Endothelial cell of umbilical vein (primary cell): Measurements from ENCODE around the gene RPS6KA1. TPM values are rescaled to one million over a fixed set of nuclear protein-coding genes. Genes with fewer than 3 reads are reported as not detected.
"Not testable (repeated sequence)": the region's sequence is repeated elsewhere in the genome, so short reads cannot be mapped to it uniquely, and the experiment has no call there.

Source experiments
- BruUV-seq: library from RNA; stranded (reverse); fragments of 400-500 nt; replicated peaks from 2 replicates; lab custom pipeline; 2021; lab: Mats Ljungman, UMichigan
- CTCF ChIA-PET: fragments of 300-600, 350-600 bp; sonication (Branson Sonifier 250); formaldehyde crosslinking; loops from one replicate; lab custom pipeline; 2021; ENCODE audit warnings: antibody characterized with exemption, inconsistent platforms; lab: Charles Lee
- POLR2A ChIA-PET: fragments of 300-600, 350-600 bp; sonication (Branson Sonifier 250); formaldehyde crosslinking; loops from one replicate; lab custom pipeline; 2021; ENCODE audit warnings: antibody characterized with exemption, inconsistent platforms; lab: Charles Lee
- DNase-seq: peaks from one replicate; pipeline ENCODE4 v3.0.0-alpha.2; 2011; ENCODE audit warnings: low read depth, low spot score
- FAIRE-seq: peaks from 2 replicates; lab custom pipeline; 2011; peaks lifted over from hg19 to GRCh38; lab: Jason Lieb, UNC
- H2AFZ ChIP-seq: 2 replicates; pipeline ENCODE4 v1.6.0; 2012; ENCODE audit warnings: low read depth, low read length, control low read depth, inconsistent platforms
- H3K27ac ChIP-seq: 2 replicates; pipeline ENCODE4 v1.5.1; 2011; ENCODE audit warnings: low read depth, mild to moderate bottlenecking, control low read depth, low read length, moderate library complexity; ENCODE audit not compliant: insufficient read depth
- H3K27me3 ChIP-seq, 2 experiments: 2 replicates each; pipeline versions ENCODE4 v1.6.0 to v1.6.1; 2011; ENCODE audit warnings: low read length in 2 of 2, mixed read lengths in 1 of 2; ENCODE audit not compliant: control insufficient read depth in 2 of 2, insufficient read depth in 2 of 2
- H3K36me3 ChIP-seq, 2 experiments: 2 replicates in 1 of 2; 3 replicates in 1 of 2; pipeline ENCODE4 v1.5.1; 2011; ENCODE audit warnings: low read length in 2 of 2, mild to moderate bottlenecking in 1 of 2, moderate library complexity in 1 of 2; ENCODE audit not compliant: control insufficient read depth in 2 of 2, insufficient read depth in 2 of 2; ENCODE audit errors: extremely low read depth in 1 of 2
- H3K4me1 ChIP-seq: 3 replicates; pipeline ENCODE4 v1.5.1; 2011; ENCODE audit warnings: mild to moderate bottlenecking, low read length; ENCODE audit not compliant: control insufficient read depth, insufficient read depth; ENCODE audit errors: extremely low read depth
- H3K4me2 ChIP-seq: 2 replicates; pipeline ENCODE4 v1.6.1; 2011; ENCODE audit warnings: low read length, control low read depth, mixed read lengths; ENCODE audit not compliant: insufficient read depth
- H3K4me3 ChIP-seq, 3 experiments: fragments of 200-600 bp in 1 of 3; sonication (generic), shearing (Covaris generic) in 1 of 3; replicated peaks in 1 of 3; 2 replicates each; pipeline ENCODE4 v1.5.1; 2011 to 2016; ENCODE audit warnings: control low read depth in 3 of 3, low read length in 3 of 3, mild to moderate bottlenecking in 2 of 3, inconsistent platforms in 1 of 3, low read depth in 1 of 3, moderate library complexity in 1 of 3; ENCODE audit not compliant: insufficient read depth in 1 of 3
- H3K79me2 ChIP-seq: 2 replicates; pipeline ENCODE4 v1.6.0; 2012; ENCODE audit warnings: low read length, inconsistent platforms; ENCODE audit not compliant: control insufficient read depth, insufficient read depth
- H3K9ac ChIP-seq: replicated peaks from 2 replicates; pipeline ENCODE3; 2011; ENCODE audit warnings: low read length, control low read depth; ENCODE audit not compliant: insufficient read depth; ENCODE audit errors: extremely low read depth
- H3K9me1 ChIP-seq: replicated peaks from 3 replicates; pipeline ENCODE4 v1.6.0; 2011; ENCODE audit warnings: mild to moderate bottlenecking, low read length; ENCODE audit not compliant: control insufficient read depth, insufficient read depth; ENCODE audit errors: extremely low read depth
- H3K9me3 ChIP-seq: replicated peaks from 2 replicates; pipeline ENCODE4 v1.5.1; 2012; ENCODE audit warnings: low read length, inconsistent platforms; ENCODE audit not compliant: control insufficient read depth, insufficient read depth
- H4K20me1 ChIP-seq: replicated peaks from 2 replicates; pipeline ENCODE3; 2011; ENCODE audit warnings: mild to moderate bottlenecking, low read length; ENCODE audit not compliant: control insufficient read depth, insufficient read depth; ENCODE audit errors: extremely low read depth
- EZH2 ChIP-seq: IDR thresholded peaks from 2 replicates; pipeline ENCODE4 v1.6.1; 2012; ENCODE audit warnings: borderline replicate concordance, low read depth, mild to moderate bottlenecking, moderate library complexity, low read length, inconsistent platforms; ENCODE audit not compliant: severe bottlenecking
- FOS ChIP-seq: IDR thresholded peaks from 2 replicates; pipeline ENCODE4 v1.6.1; 2011; ENCODE audit warnings: mild to moderate bottlenecking, low read length, moderate library complexity, borderline replicate concordance; ENCODE audit not compliant: insufficient read depth
- GATA2 ChIP-seq: IDR thresholded peaks from 2 replicates; pipeline ENCODE4 v1.7.0; 2011; ENCODE audit warnings: low read depth, mild to moderate bottlenecking, moderate library complexity, mixed read lengths, low read length; ENCODE audit not compliant: insufficient read length, insufficient read depth
- JUN ChIP-seq: IDR thresholded peaks from 2 replicates; pipeline ENCODE4 v1.6.1; 2011; ENCODE audit warnings: borderline replicate concordance, low read depth; ENCODE audit not compliant: insufficient read length, insufficient read depth
- MYC ChIP-seq: IDR thresholded peaks from one replicate; pipeline ENCODE4 v1.6.1; 2011; ENCODE audit warnings: mild to moderate bottlenecking, low read depth, low read length
- POLR2A ChIP-seq: IDR thresholded peaks from 2 replicates; pipeline ENCODE4 v1.6.1; 2012; ENCODE audit warnings: low read depth, mild to moderate bottlenecking, control low read depth, low read length
- POLR2AphosphoS5 ChIP-seq: IDR thresholded peaks from 2 replicates; pipeline ENCODE4 v1.6.1; 2012; ENCODE audit warnings: low read depth, mild to moderate bottlenecking, control low read depth, low read length, moderate library complexity; ENCODE audit not compliant: insufficient read depth
- dilution Hi-C: fragments of 300-500 bp; cut with MboI; formaldehyde crosslinking; loops from one replicate; pipeline ENCODE4 v1.15.0; 2019; ENCODE audit warnings: low sequenced_read_pairs; ENCODE audit not compliant: extremely low pct_ligation_motif_present
- intact Hi-C: fragments of 100-400 bp; cut with micrococcal nuclease; formaldehyde crosslinking; loops from one replicate; pipeline ENCODE4 v1.10.0; 2022
- polyA plus RNA-seq, 4 experiments: library from polyadenylated mRNA; depleted of rRNA in 3 of 4; stranded (reverse) in 3 of 4; unstranded in 1 of 4; fragments of >200 nt; gene quantifications; 2 replicates each; pipeline versions ENCODE4 v1.2.1 to v1.2.3, GENCODE V29; 2011 to 2012; ENCODE audit warnings: missing spikeins in 1 of 4
- total RNA-seq: library from RNA; stranded (reverse); gene quantifications from 2 replicates; pipeline ENCODE4 v1.2.3, GENCODE V29; 2021
- TF ChIP-seq, protein P1 (sequence below), 2 donors: IDR thresholded peaks; 1 replicate in 1 of 2; 2 replicates in 1 of 2; pipeline ENCODE4 v1.5.1; 2011; ENCODE audit warnings: low read length in 2 of 2, mild to moderate bottlenecking in 2 of 2, moderate library complexity in 2 of 2, control low read depth in 1 of 2, inconsistent platforms in 1 of 2, low read depth in 1 of 2; ENCODE audit not compliant: insufficient read depth in 1 of 2; ENCODE audit errors: extremely low read depth in 1 of 2
- TF ChIP-seq, protein P2 (sequence below): IDR thresholded peaks from 2 replicates; pipeline ENCODE4 v1.6.1; 2011; ENCODE audit not compliant: insufficient read depth, insufficient read length

RPS6KA1 gene
- total and polyA plus RNA-seq, 2 donors (not counting 3 experiments of a cell fraction or from before 2014, with no cell fraction given) = 6.7 to 15.5 TPM

DNA sequence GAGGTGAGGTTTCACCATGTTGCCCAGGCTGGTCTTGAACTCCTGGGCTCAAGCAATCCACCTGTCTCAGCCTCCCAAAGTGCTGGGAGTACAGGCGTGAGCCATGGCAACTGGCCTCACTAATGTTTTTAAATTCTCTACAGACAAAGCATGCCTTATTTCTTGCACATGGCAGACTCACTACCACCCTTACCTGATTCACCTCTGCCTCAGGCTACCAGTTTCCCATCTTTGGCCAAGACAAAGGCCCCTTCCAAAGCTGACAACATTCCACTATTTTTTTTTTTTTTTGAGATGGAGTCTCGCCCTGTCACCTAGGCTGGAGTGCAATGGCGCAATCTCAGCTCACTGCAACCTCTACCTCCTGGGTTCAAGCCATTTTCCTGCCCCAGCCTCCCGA is 13.7 kb upstream of the RPS6KA1 start:
- DNase-seq, FAIRE-seq, H3K4me3 ChIP-seq, H3K79me2 ChIP-seq, H3K4me1 ChIP-seq, H3K9me1 ChIP-seq, H3K9ac ChIP-seq, dilution Hi-C loops, intact Hi-C loops, H3K27ac ChIP-seq, H2AFZ ChIP-seq, H3K4me2 ChIP-seq, POLR2A ChIA-PET, H3K36me3 ChIP-seq, H3K9me3 ChIP-seq, H4K20me1 ChIP-seq, BruUV-seq, H3K27me3 ChIP-seq: not testable (repeated sequence)
- CTCF ChIA-PET = interaction anchor here (1.2 to 1.8 kb wide), 4 partner anchors 8 to 194 kb away, joined by 3 to 4 read pairs (median 4); no protein-coding TSS in a partner anchor

DNA sequence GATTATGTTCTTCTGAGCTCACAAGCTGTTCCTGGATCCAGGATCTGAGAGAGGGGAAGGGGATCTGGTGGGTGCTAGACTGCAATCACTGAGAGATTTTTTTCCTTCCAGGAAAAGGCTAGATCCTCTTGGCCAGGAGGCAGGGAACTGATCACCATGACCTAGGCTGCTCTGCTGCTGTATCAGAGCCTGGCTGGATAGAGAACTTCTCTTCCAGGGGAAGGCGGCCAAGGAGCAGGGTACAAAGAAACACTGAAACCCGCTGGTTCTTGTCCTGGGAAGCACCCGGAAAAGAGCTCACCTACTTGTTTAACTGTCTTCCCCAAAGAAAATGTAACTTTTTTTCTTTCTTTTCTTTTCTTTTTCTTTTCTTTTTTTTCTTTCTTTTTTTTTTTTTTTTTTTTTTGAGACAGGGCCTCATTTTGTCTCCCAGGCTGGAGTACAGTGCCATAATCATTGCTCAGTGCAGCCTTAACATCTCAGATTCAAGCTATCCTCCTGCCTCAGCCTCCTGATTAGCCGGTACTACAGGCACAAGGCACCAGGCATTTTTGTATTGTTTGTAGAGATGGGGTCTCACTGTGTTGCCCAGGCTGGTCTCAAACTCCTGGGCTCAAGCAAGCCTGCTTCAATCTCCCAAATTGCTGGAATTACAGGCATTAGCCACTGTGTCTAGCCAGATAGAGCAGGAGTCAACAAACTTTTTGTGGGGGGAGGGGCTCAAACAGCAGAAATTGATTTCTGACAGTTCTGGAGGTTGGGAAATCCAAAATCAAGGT is 12.4 kb upstream of the RPS6KA1 start:
- POLR2A ChIA-PET = no interaction called here
- Histone ChIP-seq H3K4me1 (no peaks in the 10 kb centered on the region), H3K9me3 (no peaks in the 10 kb centered on the region), H2AFZ (no peak overlapping the region), H4K20me1 (no peaks in the 10 kb centered on the region), H3K4me2 (no peak overlapping the region), H3K9ac (no peak overlapping the region), H3K27ac (no peak overlapping the region), H3K36me3 (no peaks in the 10 kb centered on the region), H3K79me2 (no peaks in the 10 kb centered on the region), H3K4me3 (no peak overlapping the region), H3K9me1 (no peaks in the 10 kb centered on the region), H3K27me3 (peaks cover 4 to 5% of the 10 kb centered on the region in 2 experiments)
- DNase-seq = no peak
- TF ChIP-seq, protein P1, sequence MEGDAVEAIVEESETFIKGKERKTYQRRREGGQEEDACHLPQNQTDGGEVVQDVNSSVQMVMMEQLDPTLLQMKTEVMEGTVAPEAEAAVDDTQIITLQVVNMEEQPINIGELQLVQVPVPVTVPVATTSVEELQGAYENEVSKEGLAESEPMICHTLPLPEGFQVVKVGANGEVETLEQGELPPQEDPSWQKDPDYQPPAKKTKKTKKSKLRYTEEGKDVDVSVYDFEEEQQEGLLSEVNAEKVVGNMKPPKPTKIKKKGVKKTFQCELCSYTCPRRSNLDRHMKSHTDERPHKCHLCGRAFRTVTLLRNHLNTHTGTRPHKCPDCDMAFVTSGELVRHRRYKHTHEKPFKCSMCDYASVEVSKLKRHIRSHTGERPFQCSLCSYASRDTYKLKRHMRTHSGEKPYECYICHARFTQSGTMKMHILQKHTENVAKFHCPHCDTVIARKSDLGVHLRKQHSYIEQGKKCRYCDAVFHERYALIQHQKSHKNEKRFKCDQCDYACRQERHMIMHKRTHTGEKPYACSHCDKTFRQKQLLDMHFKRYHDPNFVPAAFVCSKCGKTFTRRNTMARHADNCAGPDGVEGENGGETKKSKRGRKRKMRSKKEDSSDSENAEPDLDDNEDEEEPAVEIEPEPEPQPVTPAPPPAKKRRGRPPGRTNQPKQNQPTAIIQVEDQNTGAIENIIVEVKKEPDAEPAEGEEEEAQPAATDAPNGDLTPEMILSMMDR (IDR thresholded peaks at IDR 0.05; ENCODE audit: extremely low read depth in 1 of 2, insufficient read depth in 1 of 2, low read depth in 1 of 2, low read length in 2 of 2) = no peak
- TF ChIP-seq MYC (no peak), POLR2A (no peak), FOS (no peak), GATA2 (no peak), POLR2AphosphoS5 (no peak), JUN (no peak), EZH2 (no peak)
- TF ChIP-seq, protein P2, sequence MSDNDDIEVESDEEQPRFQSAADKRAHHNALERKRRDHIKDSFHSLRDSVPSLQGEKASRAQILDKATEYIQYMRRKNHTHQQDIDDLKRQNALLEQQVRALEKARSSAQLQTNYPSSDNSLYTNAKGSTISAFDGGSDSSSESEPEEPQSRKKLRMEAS = no peak
- no peak for FAIRE-seq
- CTCF ChIA-PET = interaction anchor here (0.6 to 2.5 kb wide), 8 partner anchors 10 to 889 kb away, joined by 3 to 11 read pairs (median 4); no protein-coding TSS in a partner anchor
- no TSS peak for BruUV-seq
- intact Hi-C loops = no loop called here
- dilution Hi-C loops = no loop called here
